T-cell (primary cell): ENCODE results near the gene JPH2. TPM values are rescaled to one million over a fixed set of nuclear protein-coding genes. Genes with fewer than 3 reads are reported as not detected.

Experiments used
- ATAC-seq, 4 experiments: fragments of 200-7000 bp in 3 of 4; fragments of 150-1000 bp in 1 of 4; cut with Tn5 transposase; replicated peaks in 1 of 4; 1 replicate in 3 of 4; 2 replicates in 1 of 4; pipeline ENCODE4 v1.10.0; 2021; ENCODE audit warnings: moderate library complexity in 3 of 4, mild to moderate bottlenecking in 2 of 4, moderate number of reproducible peaks in 1 of 4
- CTCF ChIA-PET, 2 donors: fragments of 300-600 bp; sonication (Branson Sonifier 250); formaldehyde crosslinking; loops; one replicate each; lab custom pipeline; 2022; ENCODE audit warnings: antibody characterized with exemption in 2 of 2; lab: Charles Lee
- POLR2A ChIA-PET, 2 donors: fragments of 300-600 bp; sonication (Branson Sonifier 250); formaldehyde crosslinking; loops; one replicate each; lab custom pipeline; 2022; ENCODE audit warnings: antibody characterized with exemption in 2 of 2; lab: Charles Lee
- DNase-seq, 35 experiments: peaks; one replicate each; pipeline versions ENCODE4 v3.0.0 to v3.0.0-alpha.2; 2013 to 2023
- H3K27ac ChIP-seq: one replicate; pipeline ENCODE4 v1.5.1; 2013; ENCODE audit warnings: low read length
- H3K27me3 ChIP-seq, 2 experiments: replicated peaks in 1 of 2; 1 replicate in 1 of 2; 2 replicates in 1 of 2; pipeline versions ENCODE4 v1.6.1 to v1.7.0; 2013; ENCODE audit warnings: low read length in 1 of 2, mixed read lengths in 1 of 2; ENCODE audit not compliant: control insufficient read depth in 2 of 2, insufficient read depth in 2 of 2; ENCODE audit errors: extremely low read depth in 1 of 2
- H3K36me3 ChIP-seq, 2 donors: 1 replicate in 1 of 2; 2 replicates in 1 of 2; pipeline versions ENCODE4 v1.6.1 to v1.7.0; 2013; ENCODE audit warnings: low read length in 1 of 2; ENCODE audit not compliant: control insufficient read depth in 2 of 2, insufficient read depth in 1 of 2; ENCODE audit errors: extremely low read depth in 1 of 2
- H3K4me1 ChIP-seq, 2 experiments: 1 replicate in 1 of 2; 2 replicates in 1 of 2; pipeline versions ENCODE4 v1.6.1 to v1.7.0; 2013; ENCODE audit warnings: low read length in 2 of 2, mixed read lengths in 1 of 2; ENCODE audit not compliant: insufficient read depth in 2 of 2, control insufficient read depth in 1 of 2; ENCODE audit errors: extremely low read depth in 1 of 2
- H3K4me3 ChIP-seq, 2 donors: 1 replicate in 1 of 2; 2 replicates in 1 of 2; pipeline versions ENCODE4 v1.5.1 to v1.7.0; 2013; ENCODE audit warnings: mild to moderate bottlenecking in 2 of 2, low read length in 1 of 2, moderate library complexity in 1 of 2; ENCODE audit not compliant: control insufficient read depth in 1 of 2; ENCODE audit errors: extremely low read depth in 1 of 2
- H3K9me3 ChIP-seq: 2 replicates; pipeline ENCODE4 v1.7.0; 2013
- H3K27ac Mint-ChIP-seq, 2 donors: one replicate each; pipeline ENCODE4 v1.8.0; 2020 to 2021; ENCODE audit warnings: mild to moderate bottlenecking in 2 of 2, mixed read lengths in 2 of 2
- H3K27me3 Mint-ChIP-seq, 2 donors: one replicate each; pipeline ENCODE4 v1.8.0; 2021 to 2022; ENCODE audit warnings: mixed read lengths in 2 of 2
- H3K36me3 Mint-ChIP-seq: one replicate; pipeline ENCODE4 v1.8.0; 2021; ENCODE audit warnings: mixed read lengths
- H3K4me1 Mint-ChIP-seq, 3 donors: one replicate each; pipeline ENCODE4 v1.8.0; 2020 to 2022; ENCODE audit warnings: mixed read lengths in 3 of 3, mild to moderate bottlenecking in 1 of 3
- H3K4me3 Mint-ChIP-seq, 3 donors: one replicate each; pipeline ENCODE4 v1.8.0; 2020 to 2022; ENCODE audit warnings: mild to moderate bottlenecking in 3 of 3, mixed read lengths in 3 of 3, moderate library complexity in 3 of 3
- H3K9me3 Mint-ChIP-seq, 3 donors: one replicate each; pipeline ENCODE4 v1.8.0; 2020 to 2022; ENCODE audit warnings: mixed read lengths in 3 of 3
- WGBS: methylation state at CpG from one replicate; pipeline ENCODE4 v1.1.5; 2013; ENCODE audit warnings: missing lambda C conversion rate; ENCODE audit not compliant: insufficient coverage; 5-methylcytosine and 5-hydroxymethylcytosine counted together
- total RNA-seq, 35 experiments: library from RNA in 6 of 35; stranded (reverse) in 6 of 35; fragments of 120-200 nt in 1 of 35; gene quantifications; one replicate each; pipeline versions ENCODE4 v1.2.1 to v1.2.4 and lab custom pipeline; 2013 to 2026

JPH2 gene
- total RNA-seq, 5 donors from 2014 or later (not counting 1 experiment from before 2014, with no cell fraction given): 0.06 to 0.15 (median 0.09) TPM; not detected in 2

DNA sequence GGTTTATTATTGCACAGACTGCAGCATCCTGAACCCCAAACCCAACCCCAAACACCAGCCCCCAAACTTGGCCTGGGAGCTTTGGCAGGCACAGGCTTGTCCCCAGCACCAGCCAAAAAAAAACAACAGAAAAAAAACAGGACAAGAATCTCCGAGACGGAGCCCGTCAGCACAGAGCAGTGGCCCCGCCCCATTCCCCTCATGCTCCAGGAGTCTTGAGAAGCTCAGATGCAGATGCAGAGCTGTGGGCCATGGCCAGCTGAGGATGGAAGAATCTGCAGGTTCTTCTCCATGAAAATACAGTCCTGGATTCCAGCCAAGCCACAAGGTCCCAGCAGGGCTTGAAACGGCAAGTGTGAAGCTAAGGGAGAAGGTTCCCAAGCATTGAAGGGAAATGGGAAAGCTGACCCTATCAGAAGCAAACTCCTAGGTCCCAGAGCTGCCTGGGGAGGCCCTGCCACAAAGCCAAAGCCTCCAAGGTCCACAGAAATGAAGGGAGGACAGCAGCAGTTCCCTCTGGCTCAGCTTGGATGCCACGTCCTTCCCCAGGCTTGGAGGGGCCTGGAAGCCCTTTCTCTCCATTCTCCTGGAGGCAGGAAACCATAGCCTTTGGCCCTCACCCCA, 75.2 kb downstream of the JPH2 start:
- ChIA-PET POLR2A (no interaction called here), CTCF (no interaction called here)
- ATAC-seq (no peak), DNase-seq (no peak)
- peaks cover 2% of the 10 kb centered on the region for H3K9me3 ChIP-seq
- Mint-ChIP-seq H3K36me3 (no peaks in the 10 kb centered on the region), H3K27ac (no peak overlapping the region), H3K4me1 (peaks cover 0 to 5% (median 3%) of the 10 kb centered on the region in 3 donors), H3K4me3 (no peak overlapping the region), H3K27me3 (peaks cover 30 to 56% of the 10 kb centered on the region in 2 donors), H3K9me3 (peaks cover 5 to 20% (median 15%) of the 10 kb centered on the region in 3 donors)
- no peak overlapping the region for H3K27ac ChIP-seq
- H3K27me3 ChIP-seq: peaks cover 3 to 63% of the 10 kb centered on the region in 2 experiments
- H3K4me1 ChIP-seq: peaks cover 0 to 4% of the 10 kb centered on the region in 2 experiments
- H3K36me3 ChIP-seq: no peaks in the 10 kb centered on the region
- 16% methylated on average over 2 of the region's 6 CpGs for WGBS
- no peak overlapping the region for H3K4me3 ChIP-seq

DNA sequence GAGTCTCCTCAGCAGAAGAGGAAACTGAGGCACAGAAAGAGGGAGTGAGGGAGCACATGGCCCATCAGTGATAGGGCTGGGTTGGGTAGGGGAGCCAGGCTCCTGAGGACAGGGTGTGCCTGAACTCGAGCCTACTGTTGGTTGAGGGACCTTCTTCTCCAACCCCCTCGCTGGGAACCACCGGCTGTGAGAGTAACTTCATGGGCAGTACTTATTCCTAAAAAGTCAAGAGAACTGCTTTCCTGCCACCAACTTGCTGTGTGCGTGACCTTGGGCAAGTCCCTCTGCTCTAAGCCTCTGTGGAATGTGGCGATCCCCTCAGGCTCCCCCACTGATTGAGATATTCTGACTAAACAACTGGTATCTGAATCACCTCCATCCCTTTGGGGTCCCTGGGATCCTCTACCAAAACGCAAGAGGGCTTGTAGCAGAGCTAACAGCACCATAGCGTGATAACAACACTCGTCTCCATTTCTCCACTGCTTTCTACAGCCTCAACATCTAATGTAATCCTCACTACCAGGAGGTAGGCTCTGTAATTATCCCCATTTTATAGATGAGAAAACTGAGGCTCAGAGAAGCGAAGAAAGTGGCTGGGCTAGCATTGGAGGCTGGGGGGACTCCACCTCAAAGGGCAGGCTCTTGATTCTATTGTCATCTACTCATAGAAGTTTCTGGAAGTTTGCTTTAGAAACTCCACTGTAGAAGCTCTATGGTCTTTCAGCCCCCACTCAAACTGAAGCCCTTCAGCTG, 76.0 kb downstream of the JPH2 start:
- POLR2A ChIA-PET: interaction anchor here in 1 of 2 donors (0.7 kb wide), 1 partner anchor 439 kb away, joined by 3 read pairs; no protein-coding TSS in a partner anchor
- Mint-ChIP-seq H3K4me3 (no peak overlapping the region), H3K27ac (no peak overlapping the region), H3K4me1 (no peaks in the 10 kb centered on the region), H3K27me3 (peaks cover 27 to 55% of the 10 kb centered on the region in 2 donors), H3K36me3 (no peaks in the 10 kb centered on the region), H3K9me3 (peaks cover 5 to 20% (median 15%) of the 10 kb centered on the region in 3 donors)
- CTCF ChIA-PET: no interaction called here
- Histone ChIP-seq H3K27me3 (peaks cover 3 to 56% of the 10 kb centered on the region in 2 experiments), H3K36me3 (no peaks in the 10 kb centered on the region), H3K9me3 (peaks cover 2% of the 10 kb centered on the region), H3K4me3 (no peak overlapping the region), H3K4me1 (no peaks in the 10 kb centered on the region), H3K27ac (no peak overlapping the region)
- no peak for DNase-seq
- WGBS: 77% methylated on average over 3 of the region's 9 CpGs
- no peak for ATAC-seq

DNA sequence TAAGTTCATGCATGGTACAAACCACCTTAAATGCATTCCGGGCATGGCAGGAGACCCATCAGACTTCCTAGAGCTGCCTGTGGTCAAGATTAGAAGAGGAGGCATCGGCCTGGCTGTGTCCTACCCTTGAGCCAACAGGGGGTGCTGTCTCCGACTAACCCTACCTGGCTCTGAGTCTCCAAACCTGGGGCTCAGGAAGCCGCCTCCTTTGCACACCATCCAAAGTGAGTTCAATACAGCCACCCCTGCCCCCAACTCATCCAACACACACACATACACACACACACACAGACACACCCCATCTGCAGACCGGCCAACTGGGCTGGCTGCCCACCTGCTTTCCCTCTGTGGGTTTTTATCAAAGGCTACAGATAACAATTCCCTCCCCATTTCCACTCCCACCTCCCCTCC, 77.0 kb downstream of the JPH2 start:
- ChIA-PET POLR2A (no interaction called here), CTCF (no interaction called here)
- Mint-ChIP-seq H3K9me3 (peaks cover 5 to 20% (median 15%) of the 10 kb centered on the region in 3 donors), H3K27me3 (peaks cover 31 to 57% of the 10 kb centered on the region in 2 donors), H3K36me3 (no peaks in the 10 kb centered on the region), H3K27ac (no peak overlapping the region), H3K4me3 (no peak overlapping the region), H3K4me1 (no peaks in the 10 kb centered on the region)
- Histone ChIP-seq H3K27me3 (peaks cover 2 to 49% of the 10 kb centered on the region in 2 experiments), H3K27ac (no peak overlapping the region), H3K9me3 (peaks cover 2% of the 10 kb centered on the region), H3K36me3 (no peaks in the 10 kb centered on the region), H3K4me3 (no peak overlapping the region), H3K4me1 (no peaks in the 10 kb centered on the region)
- DNase-seq: no peak
- WGBS: 58% methylated on average over 5 of the region's 5 CpGs
- no peak for ATAC-seq

DNA sequence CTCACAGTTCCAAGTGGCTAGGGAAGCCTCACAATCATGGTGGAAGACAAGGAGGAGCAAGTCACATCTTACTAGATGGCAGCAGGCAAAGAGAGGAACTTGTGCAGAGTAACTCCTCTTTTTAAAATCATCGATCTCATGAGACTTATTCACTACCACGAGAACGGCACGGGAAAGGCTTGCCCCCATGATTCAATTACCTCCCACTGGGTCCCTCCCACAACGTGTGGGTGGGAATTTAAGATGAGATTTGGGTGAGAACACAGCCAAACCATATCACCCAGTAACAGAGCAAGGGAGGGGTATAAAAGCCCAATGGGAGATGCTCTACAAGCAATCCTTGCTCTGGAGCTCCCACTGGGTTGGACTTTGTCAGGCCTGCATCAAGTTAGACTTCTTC, 80.4 kb downstream of the JPH2 start:
- H3K9me3 ChIP-seq: peaks cover 5% of the 10 kb centered on the region
- ChIA-PET POLR2A (no interaction called here), CTCF (no interaction called here)
- H3K27me3 Mint-ChIP-seq: peaks cover 48 to 50% of the 10 kb centered on the region in 2 donors
- H3K4me3 ChIP-seq: no peak overlapping the region
- peaks cover 10 to 36% (median 24%) of the 10 kb centered on the region in 3 donors for H3K9me3 Mint-ChIP-seq
- H3K27me3 ChIP-seq: peaks cover 2 to 21% of the 10 kb centered on the region in 2 experiments
- H3K4me1 ChIP-seq: no peaks in the 10 kb centered on the region
- no peak overlapping the region for H3K27ac ChIP-seq
- ATAC-seq: no peak
- no peaks in the 10 kb centered on the region for H3K36me3 ChIP-seq
- H3K4me1 Mint-ChIP-seq: no peaks in the 10 kb centered on the region
- no CpG with 5 or more reads among the region's 5 CpGs for WGBS
- no peak overlapping the region for H3K4me3 Mint-ChIP-seq
- peaks cover 5% of the 10 kb centered on the region for H3K36me3 Mint-ChIP-seq
- DNase-seq: no peak
- H3K27ac Mint-ChIP-seq: no peak overlapping the region

DNA sequence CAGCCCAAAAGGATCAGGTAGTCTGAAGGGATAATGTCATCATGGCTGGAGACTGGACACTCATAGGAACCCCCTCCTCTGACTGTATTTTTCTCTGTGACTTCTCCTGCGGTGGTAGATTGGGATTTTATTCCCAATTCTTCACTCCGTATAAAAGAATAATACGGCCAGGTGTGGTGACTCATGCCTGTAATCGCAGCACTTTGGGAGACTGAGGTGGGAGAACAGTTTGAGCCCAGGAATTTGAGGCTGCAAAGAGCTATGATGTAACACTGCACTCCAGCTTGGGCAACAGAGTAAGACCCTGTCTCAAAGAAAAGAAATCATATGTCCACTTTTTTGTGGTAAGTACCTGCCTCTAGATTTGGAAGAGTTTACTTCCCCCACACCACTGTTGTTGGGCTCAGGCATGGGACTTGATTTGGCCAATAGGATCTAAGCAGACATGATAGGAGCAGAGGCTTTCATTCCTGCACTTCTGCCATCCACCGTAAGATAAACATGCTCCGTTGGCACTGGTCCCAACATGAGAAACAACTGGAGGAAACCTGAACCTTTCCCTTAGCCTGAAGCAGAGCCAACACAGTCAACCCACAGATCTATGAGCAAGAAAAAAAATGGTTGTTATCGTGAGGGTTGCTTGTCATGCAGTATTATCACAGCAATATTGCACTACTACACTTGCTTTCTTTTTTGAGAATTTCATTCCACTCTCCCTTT, 82.0 kb downstream of the JPH2 start:
- WGBS: no CpG with 5 or more reads among the region's 7 CpGs
- Mint-ChIP-seq H3K4me3 (no peak overlapping the region), H3K36me3 (peaks cover 5% of the 10 kb centered on the region), H3K9me3 (peaks cover 10 to 37% (median 24%) of the 10 kb centered on the region in 3 donors), H3K27ac (no peak overlapping the region), H3K27me3 (peaks cover 56 to 62% of the 10 kb centered on the region in 2 donors), H3K4me1 (no peaks in the 10 kb centered on the region)
- Histone ChIP-seq H3K9me3 (peaks cover 5% of the 10 kb centered on the region), H3K36me3 (no peaks in the 10 kb centered on the region), H3K27ac (no peak overlapping the region), H3K27me3 (peaks cover 2 to 8% of the 10 kb centered on the region in 2 experiments), H3K4me3 (no peak overlapping the region), H3K4me1 (no peaks in the 10 kb centered on the region)
- POLR2A ChIA-PET: no interaction called here
- CTCF ChIA-PET: interaction anchor here in 1 of 2 donors (0.8 kb wide), 1 partner anchor 11 kb away, joined by 3 read pairs; no protein-coding TSS in a partner anchor
- ATAC-seq: no peak
- DNase-seq: no peak

DNA sequence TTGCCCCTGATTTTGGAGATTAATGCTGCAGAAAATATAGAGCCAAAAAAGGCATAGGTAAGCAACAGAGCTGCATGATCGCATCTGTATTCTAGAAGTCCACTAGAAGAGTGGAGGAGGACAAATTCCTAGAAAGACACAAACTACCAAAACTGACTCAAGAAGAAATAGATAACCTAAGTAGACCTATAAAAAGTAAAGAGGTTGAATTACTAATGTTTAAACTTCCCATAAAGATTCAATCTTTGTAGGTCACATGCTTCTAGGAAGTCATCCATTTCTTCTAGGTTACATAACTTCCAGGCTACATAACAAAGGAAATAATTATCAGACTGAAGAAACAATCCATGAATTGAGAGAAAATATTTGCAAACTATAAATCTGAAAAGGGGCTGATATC, 84.4 kb downstream of the JPH2 start:
- H3K9me3 Mint-ChIP-seq: peaks cover 9 to 22% (median 15%) of the 10 kb centered on the region in 3 donors
- H3K27ac ChIP-seq: no peak overlapping the region
- DNase-seq: no peak
- no CpG with 5 or more reads among the region's 1 CpG for WGBS
- CTCF ChIA-PET: no interaction called here
- H3K36me3 Mint-ChIP-seq: peaks cover 5% of the 10 kb centered on the region
- peaks cover 2 to 7% of the 10 kb centered on the region in 2 experiments for H3K27me3 ChIP-seq
- no peak for ATAC-seq
- no peak overlapping the region for H3K4me3 Mint-ChIP-seq
- H3K9me3 ChIP-seq: peaks cover 3% of the 10 kb centered on the region
- POLR2A ChIA-PET: no interaction called here
- H3K4me1 ChIP-seq: no peaks in the 10 kb centered on the region
- no peak overlapping the region for H3K4me3 ChIP-seq
- peaks cover 47 to 67% of the 10 kb centered on the region in 2 donors for H3K27me3 Mint-ChIP-seq
- no peak overlapping the region for H3K27ac Mint-ChIP-seq
- no peaks in the 10 kb centered on the region for H3K4me1 Mint-ChIP-seq
- H3K36me3 ChIP-seq: no peaks in the 10 kb centered on the region
